NB4 (cell line): ENCODE data around the gene ICAM2.

Source experiments
- MAX ChIP-seq: IDR thresholded peaks from 2 replicates; pipeline ENCODE4 v1.6.1; 2011; ENCODE audit warnings: low read depth, low read length
- POLR2A ChIP-seq: IDR thresholded peaks from 2 replicates; pipeline ENCODE4 v1.6.1; 2011; ENCODE audit warnings: mild to moderate bottlenecking; ENCODE audit not compliant: insufficient read length; ENCODE audit errors: extremely low read depth
- TF ChIP-seq, protein P1 (sequence below): IDR thresholded peaks from one replicate; pipeline ENCODE4 v1.5.1; 2012; ENCODE audit warnings: low read depth, low read length

DNA sequence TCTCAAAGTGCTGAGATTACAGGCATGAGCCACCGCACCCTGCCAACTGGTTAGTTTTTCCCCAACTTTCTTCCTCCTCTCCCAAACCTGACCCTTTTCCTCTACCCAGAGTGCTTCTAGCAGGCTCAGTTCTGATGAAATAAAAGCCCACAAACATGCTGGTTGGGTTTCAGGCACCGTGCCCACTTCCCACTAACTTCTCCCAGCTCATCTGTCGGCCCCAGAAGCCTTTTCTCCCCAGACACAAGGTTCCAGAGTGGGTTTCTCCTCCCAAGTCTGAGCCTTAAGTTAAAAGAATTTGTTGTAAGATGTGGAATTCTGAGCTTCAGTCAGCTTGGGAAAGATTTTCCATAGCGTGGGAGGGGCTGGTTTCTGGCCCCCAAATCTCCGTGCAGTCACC lies 36.2 kb downstream of the ICAM2 start:
- no peak for TF ChIP-seq MAX
- TF ChIP-seq, protein P1, sequence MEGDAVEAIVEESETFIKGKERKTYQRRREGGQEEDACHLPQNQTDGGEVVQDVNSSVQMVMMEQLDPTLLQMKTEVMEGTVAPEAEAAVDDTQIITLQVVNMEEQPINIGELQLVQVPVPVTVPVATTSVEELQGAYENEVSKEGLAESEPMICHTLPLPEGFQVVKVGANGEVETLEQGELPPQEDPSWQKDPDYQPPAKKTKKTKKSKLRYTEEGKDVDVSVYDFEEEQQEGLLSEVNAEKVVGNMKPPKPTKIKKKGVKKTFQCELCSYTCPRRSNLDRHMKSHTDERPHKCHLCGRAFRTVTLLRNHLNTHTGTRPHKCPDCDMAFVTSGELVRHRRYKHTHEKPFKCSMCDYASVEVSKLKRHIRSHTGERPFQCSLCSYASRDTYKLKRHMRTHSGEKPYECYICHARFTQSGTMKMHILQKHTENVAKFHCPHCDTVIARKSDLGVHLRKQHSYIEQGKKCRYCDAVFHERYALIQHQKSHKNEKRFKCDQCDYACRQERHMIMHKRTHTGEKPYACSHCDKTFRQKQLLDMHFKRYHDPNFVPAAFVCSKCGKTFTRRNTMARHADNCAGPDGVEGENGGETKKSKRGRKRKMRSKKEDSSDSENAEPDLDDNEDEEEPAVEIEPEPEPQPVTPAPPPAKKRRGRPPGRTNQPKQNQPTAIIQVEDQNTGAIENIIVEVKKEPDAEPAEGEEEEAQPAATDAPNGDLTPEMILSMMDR, result no peak
- TF ChIP-seq POLR2A, result no peak
